Measurements from ENCODE around the gene TCF7. TPM values are rescaled to one million over a fixed set of nuclear protein-coding genes. Genes with fewer than 3 reads are reported as not detected.

TCF7 gene
- total RNA-seq, 2 donors from 2014 or later, result 2.4 to 3.3 TPM

DNA sequence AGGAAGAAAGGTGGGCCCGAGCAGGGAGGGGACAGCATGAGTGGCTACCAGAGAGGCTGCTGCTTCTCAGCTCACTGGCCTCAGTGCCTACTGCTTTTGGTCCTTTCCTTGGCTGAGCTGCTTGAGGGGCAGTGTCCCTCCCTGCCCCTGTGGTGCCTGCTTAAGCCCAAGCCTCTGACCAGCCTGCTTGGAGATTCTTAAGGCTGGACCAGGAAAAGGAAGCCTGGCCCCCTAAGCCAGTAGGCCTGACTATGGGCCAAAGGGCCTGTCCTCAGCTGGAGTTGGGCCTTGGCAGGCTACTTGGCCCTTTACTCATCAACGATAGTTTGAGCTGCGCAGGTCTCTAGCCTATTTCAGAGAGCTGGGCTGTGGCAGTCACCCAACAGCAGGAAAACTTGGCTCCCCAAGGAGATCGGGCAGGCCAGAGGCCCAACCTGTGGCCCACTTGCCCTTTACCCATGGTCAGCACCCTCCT lies 24.9 kb downstream of the TCF7 start:
- peak; percentile 20 for DNase-seq
- ATAC-seq, result peak in 1 of 2 donors; percentile 62
- intact Hi-C loops (cut with DNase I), result no loop called here

DNA sequence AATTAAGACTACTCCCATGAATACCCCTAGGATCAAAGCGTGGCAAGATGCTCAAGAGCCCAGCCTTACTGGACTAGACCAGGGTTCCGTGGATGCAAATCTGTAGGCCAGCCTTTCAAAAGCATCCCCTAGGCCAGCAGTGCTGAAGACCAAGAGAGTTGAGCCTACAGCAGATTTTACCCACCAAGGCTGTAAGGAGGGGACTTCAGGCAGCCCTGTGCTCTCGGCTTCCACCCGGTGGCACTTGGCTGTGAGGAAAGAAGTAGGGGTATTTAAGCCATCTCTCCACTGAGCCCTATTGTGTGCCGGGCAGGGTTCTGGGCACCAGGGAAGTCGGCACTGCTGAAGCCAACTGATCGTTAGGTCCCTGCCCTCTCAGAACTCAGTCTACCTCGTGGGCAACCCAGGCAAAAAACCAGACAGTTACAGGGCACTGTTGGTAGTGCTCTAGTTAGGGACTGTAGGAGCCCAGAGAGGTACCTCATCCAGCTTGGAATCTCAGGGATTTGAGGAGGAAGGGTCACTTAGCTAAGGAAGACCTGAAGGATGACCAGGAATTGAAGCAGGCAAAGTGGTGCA lies 25.5 kb downstream of the TCF7 start:
- intact Hi-C loops (cut with DNase I), result loop anchor here (2.0 to 5.0 kb wide), 3 partner anchors 38 to 101 kb away; no protein-coding TSS in a partner anchor
- DNase-seq (peak; percentile 14), ATAC-seq (no peak)

DNA sequence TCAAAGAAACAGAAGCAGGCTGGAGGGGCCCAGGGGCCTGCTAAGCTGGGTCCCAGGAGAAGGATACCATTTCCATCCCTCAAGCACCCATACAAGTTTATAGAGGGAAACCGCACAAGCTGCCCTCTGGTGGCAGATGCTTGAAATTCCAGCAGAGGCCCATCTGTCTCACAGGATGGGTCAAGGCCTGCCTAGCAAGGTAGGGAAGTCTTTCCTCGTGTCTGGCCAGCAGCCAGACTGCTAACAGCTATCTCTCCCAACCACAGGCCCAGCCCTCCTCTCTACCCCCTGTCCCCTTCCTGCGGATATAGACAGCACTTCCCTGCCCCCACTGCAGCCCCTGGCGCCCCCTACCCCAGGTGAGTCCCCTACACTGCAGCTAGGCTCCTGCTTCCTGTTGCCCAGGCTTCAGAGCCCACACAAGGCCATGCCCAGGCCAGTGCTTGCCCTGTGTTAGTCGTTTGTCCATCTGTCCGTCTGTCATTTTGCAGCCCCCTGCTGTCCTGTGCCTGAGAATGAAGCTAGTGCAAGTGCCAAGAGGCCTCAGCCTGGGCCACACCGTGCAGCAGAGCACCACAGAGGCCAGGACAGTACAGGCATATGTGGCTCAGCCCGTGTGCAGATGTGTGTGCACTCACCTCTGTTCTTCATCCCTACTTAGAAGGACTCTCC lies 26.2 kb downstream of the TCF7 start:
- intact Hi-C loops (cut with DNase I), result loop anchor here (2.0 to 5.0 kb wide), 3 partner anchors 38 to 102 kb away; no protein-coding TSS in a partner anchor
- peak; percentile 64 for DNase-seq

GRCh38 chr5:134141331-134142050 lies 27.0 kb downstream of the TCF7 start:
- intact Hi-C loops (cut with DNase I), result loop anchor here (2.0 to 5.0 kb wide), 3 partner anchors 39 to 103 kb away; no protein-coding TSS in a partner anchor
- ATAC-seq, result no peak
- DNase-seq, result peak; percentile 7

More for the DNA sequence above, 26.2 kb downstream of the TCF7 start:
- peak; percentile 69 to 71 for ATAC-seq

GRCh38 chr5:134142052-134142451 lies 27.6 kb downstream of the TCF7 start:
- DNase-seq (peak; percentile 10), ATAC-seq (no peak)
- intact Hi-C loops (cut with DNase I), result loop anchor here (5.0 kb wide), 2 partner anchors 40 to 100 kb away; no protein-coding TSS in a partner anchor

DNA sequence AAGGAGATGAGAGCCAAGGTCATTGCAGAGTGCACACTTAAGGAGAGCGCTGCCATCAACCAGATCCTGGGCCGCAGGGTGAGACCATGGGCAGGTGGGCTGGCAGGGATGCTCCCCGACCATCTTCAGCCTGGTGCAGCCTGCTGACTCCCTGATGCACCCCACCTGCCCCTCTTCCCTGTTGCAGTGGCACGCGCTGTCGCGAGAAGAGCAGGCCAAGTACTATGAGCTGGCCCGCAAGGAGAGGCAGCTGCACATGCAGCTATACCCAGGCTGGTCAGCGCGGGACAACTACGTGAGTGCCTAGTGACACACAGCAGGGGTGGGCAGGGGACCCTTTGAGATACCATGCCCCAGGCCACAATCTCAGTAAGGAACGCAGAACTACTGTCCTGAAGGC lies 28.3 kb downstream of the TCF7 start:
- DNase-seq, result peak; percentile 21
- intact Hi-C loops (cut with DNase I), result loop anchor here (5.0 kb wide), 2 partner anchors 41 to 101 kb away; no protein-coding TSS in a partner anchor
- ATAC-seq, result no peak

GRCh38 chr5:134143431-134143830 lies 28.9 kb downstream of the TCF7 start:
- intact Hi-C loops (cut with DNase I), result loop anchor here (5.0 kb wide), 2 partner anchors 41 to 101 kb away; no protein-coding TSS in a partner anchor
- DNase-seq, result peak; percentile 12
- ATAC-seq, result no peak

- peak; percentile 15 for DNase-seq
- intact Hi-C loops (cut with DNase I), result loop anchor here (5.0 kb wide), 2 partner anchors 42 to 102 kb away; no protein-coding TSS in a partner anchor
- ATAC-seq, result no peak
Observed at GRCh38 chr5:134143944-134144941, 29.8 kb downstream of the TCF7 start.

DNA sequence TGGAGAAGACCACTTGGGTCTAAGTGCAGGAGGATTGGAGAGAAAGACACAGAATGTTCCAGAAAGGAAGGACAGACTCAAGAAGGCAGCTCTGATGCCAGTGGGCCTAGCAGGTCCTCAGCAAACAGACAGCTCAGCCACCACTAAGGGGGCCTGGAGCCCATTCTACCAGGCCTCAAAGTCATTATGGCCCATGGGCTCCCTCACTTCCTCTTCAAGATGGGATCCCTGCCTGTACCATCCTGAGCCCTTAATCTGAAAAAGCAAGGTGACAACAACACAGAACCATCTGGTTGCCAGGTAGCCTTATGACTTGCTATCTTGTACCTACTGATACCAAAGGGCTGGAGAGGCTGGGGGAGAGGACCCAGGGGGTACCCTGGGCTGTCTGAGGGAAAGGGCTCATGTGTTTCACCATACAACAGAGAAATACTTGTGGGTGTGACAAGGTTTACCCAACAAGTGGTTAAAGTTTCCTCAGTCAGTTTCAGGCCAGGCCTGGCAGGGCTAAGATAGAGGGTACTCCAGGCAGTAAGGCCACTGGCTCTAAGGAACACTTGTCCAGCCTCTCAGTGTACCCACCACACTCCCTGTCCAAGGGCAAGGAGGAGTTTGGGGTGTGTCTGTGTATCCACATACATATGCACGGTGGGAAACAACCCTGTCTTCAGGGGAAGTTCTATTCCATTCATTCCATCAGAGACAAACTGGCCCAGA lies 30.7 kb downstream of the TCF7 start:
- ATAC-seq (no peak), DNase-seq (peak; percentile 7)
- intact Hi-C loops (cut with DNase I), result no loop called here

DNA sequence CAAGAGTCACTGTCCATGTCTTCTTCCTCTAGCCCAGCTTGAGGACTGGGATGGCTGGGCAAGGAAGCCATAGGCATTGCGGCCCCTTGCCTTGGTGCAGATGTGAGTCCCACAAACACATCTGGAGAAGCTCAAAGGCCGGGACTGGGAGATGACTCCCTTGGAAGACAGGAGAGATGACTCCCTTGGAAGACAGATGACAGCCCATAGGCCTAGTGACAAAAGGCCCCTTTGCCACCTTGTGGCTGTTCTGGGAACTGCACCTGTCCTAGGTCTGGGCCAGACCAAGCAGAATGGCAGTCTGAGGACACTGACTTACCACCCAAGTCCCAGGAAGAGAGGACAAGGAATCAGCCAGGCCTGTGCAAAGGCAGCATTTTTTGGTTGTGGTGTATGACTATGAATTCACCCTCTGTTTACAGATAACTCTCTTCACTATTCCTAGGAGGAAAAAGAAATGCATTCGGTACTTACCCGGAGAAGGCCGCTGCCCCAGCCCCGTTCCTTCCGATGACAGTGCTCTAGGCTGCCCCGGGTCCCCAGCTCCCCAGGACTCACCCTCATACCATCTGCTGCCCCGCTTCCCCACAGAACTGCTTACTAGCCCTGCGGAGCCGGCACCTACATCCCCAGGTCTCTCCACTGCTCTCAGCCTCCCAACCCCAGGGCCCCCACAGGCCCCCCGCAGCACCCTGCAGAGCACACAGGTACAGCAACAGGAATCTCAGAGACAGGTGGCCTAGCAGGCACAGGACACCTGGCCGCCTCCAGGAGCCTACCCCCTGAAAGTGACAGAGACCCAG lies 31.5 kb downstream of the TCF7 start:
- DNase-seq (peak; percentile 73), ATAC-seq (peak; percentile 78 to 80)
- intact Hi-C loops (cut with DNase I), result no loop called here

DNA sequence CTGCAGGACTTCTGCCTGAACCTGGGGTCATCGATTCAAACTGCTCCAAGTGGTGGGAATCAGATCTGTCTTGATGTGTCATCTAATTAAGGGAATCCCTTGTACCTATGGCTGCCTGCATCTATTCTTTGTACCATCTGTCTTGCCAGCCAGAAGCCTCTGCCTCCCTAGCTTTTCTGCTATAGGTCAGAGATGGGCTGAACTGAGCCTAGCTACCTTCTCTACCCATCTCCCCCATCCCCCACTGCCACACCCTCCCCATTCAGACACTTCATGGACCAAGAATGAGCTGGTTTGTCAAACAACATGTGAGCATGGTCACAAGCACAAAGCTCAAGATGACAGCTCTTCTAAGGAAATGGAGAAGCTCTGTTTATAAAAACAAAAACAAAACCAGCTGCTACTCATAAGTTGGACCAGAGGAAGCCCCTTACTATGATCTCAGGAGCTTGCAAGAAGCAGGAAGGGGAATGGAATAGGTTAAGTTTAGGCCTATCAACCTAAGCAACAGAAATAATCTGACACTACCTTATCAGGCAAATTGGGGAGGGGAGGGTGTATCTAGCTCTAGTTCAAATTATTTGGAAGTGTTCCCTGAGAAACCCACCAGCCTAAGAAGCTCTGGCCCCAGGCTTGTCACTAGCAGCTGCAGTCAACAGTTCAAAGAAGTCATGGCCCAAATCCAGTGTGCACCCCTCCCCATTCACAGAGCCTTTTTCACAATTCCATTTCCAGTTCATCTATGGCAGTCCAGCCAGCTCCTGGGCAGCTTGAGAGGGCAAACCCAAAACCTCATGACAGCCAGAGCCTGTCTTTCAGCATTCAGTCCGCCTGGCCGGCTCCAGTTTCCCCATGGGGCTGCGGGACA lies 32.4 kb downstream of the TCF7 start:
- DNase-seq, result no peak
- intact Hi-C loops (cut with DNase I), result no loop called here
- no peak for ATAC-seq

- DNase-seq, result no peak
- no peak for ATAC-seq
- intact Hi-C loops (cut with DNase I), result no loop called here
Observed at GRCh38 chr5:134148316-134148715, 33.8 kb downstream of the TCF7 start.

DNA sequence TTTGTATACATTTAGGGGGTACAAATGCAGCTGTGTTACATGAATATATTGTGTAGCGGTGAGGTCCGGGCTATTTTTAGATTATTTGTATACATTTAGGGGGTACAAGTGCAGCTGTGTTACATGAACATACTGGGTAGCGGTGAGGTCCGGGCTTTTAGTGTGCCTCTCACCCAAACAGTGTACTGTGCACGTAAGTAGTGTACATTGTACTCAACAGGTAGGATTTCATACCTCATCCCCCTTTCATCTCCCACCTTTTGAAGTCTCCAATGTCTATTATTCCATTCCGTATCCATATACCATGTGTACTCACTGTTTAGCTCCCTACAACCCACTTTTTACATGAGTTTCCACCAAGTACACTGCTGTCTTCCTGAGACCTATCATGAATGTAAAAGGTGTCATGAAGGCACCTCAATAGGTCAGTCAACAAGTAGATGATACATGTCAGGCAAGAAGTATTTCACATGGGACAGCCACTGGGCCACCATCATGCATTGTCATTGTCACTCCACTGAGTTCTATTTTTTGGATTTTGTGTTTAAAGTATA lies 34.6 kb downstream of the TCF7 start:
- no peak for DNase-seq
- intact Hi-C loops (cut with DNase I), result no loop called here
- no peak for ATAC-seq

DNA sequence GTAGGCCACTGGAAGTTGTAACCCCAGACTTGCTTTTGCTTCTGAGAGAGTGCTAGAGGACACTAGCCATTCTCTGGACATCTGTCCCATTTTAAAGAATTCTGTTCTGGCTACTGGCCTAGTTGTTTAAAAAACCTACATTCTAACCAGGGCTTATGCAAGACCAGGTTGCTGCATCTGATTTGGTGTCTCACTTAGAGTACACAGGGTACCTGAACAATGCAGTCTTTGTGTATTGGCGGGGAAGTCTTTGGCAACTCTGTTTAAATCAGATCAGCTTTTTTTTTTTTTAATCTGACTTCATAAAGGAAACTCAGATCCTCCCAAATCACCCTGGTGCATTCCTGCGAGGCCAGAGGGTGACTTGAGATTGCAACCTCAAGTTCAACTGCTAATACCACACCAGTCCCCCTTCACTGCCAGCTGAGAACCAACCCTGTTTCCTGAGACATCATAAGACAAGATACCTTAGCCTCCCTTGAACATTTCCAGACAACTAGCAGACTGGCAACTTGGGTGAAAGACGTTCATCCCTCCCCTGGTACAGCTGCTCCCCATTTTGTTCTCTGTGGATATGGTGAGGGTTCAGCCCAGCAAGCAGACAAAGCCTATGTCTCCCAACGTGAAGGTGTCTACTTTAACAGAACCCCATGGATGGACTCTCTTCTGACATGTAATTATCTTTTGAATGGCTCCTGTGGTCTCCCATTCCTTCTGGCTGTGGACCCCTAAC lies 35.3 kb downstream of the TCF7 start:
- intact Hi-C loops (cut with DNase I), result no loop called here
- DNase-seq, result no peak
- ATAC-seq, result no peak

GRCh38 chr5:134151723-134152122 lies 37.2 kb downstream of the TCF7 start:
- DNase-seq (no peak), ATAC-seq (no peak)
- intact Hi-C loops (cut with DNase I), result no loop called here
